Frontal cortex (tissue), 4 donors: ENCODE data around the gene CRACDL. TPM values are rescaled to one million over a fixed set of nuclear protein-coding genes. Genes with fewer than 3 reads are reported as not detected.
"Not testable (repeated sequence)": the region's sequence is repeated elsewhere in the genome, so short reads cannot be mapped to it uniquely, and the experiment has no call there.

ENCODE experiments used
- DNase-seq, 2 donors: peaks; one replicate each; pipeline ENCODE4 v3.0.0; 2012; ENCODE audit warnings: low spot score in 2 of 2
- FAIRE-seq: peaks from 2 replicates; lab custom pipeline; 2012; peaks lifted over from hg19 to GRCh38; lab: Jason Lieb, UNC
- total RNA-seq: library from RNA; depleted of rRNA; stranded (reverse); fragments of >200 nt; gene quantifications from one replicate; pipeline ENCODE4 v1.2.3, GENCODE V29; 2014
- donor health status: control.
- donor health status: control.
- donor health status: control.

The CRACDL gene
- total RNA-seq, 1 donor from 2014 or later = 2.0 TPM

GRCh38 chr2:98909317-98910211 is 26.5 kb downstream of the CRACDL start:
- DNase-seq (no peak), FAIRE-seq (no peak)

- no peak for DNase-seq
- FAIRE-seq = no peak
These were observed 27.1 kb downstream of the CRACDL start for GRCh38 chr2:98908931-98909316.

- FAIRE-seq = no peak
- DNase-seq = no peak
These were observed 27.8 kb downstream of the CRACDL start for GRCh38 chr2:98907966-98908905.

- FAIRE-seq = no peak
- no peak for DNase-seq
These were observed 28.6 kb downstream of the CRACDL start for GRCh38 chr2:98907385-98907784.

GRCh38 chr2:98903767-98904485 is 32.1 kb downstream of the CRACDL start:
- FAIRE-seq (no peak), DNase-seq (no peak)

GRCh38 chr2:98903064-98903355 is 33.0 kb downstream of the CRACDL start:
- no peak for FAIRE-seq

GRCh38 chr2:98902209-98903063 is 33.6 kb downstream of the CRACDL start:
- DNase-seq (no peak), FAIRE-seq (no peak)

More at GRCh38 chr2:98903064-98903355, 33.0 kb downstream of the CRACDL start:
- DNase-seq = no peak

GRCh38 chr2:98901702-98902101 is 34.3 kb downstream of the CRACDL start:
- no peak for FAIRE-seq
- DNase-seq = no peak

GRCh38 chr2:98901291-98901690 is 34.7 kb downstream of the CRACDL start:
- DNase-seq (no peak), FAIRE-seq (no peak)

GRCh38 chr2:98900721-98901120 is 35.3 kb downstream of the CRACDL start:
- FAIRE-seq (no peak), DNase-seq (no peak)

GRCh38 chr2:98899703-98900078 is 36.3 kb downstream of the CRACDL start:
- not testable (repeated sequence) for FAIRE-seq, DNase-seq

- DNase-seq (no peak), FAIRE-seq (no peak)
These were observed 36.9 kb downstream of the CRACDL start for GRCh38 chr2:98899041-98899702.

- FAIRE-seq (no peak), DNase-seq (no peak)
These were observed 37.6 kb downstream of the CRACDL start for GRCh38 chr2:98898423-98898841.

- FAIRE-seq (no peak), DNase-seq (no peak)
These were observed 38.3 kb downstream of the CRACDL start for GRCh38 chr2:98897746-98898145.

GRCh38 chr2:98896944-98897343 is 39.1 kb downstream of the CRACDL start:
- DNase-seq = no peak
- no peak for FAIRE-seq

GRCh38 chr2:98896416-98896815 is 39.6 kb downstream of the CRACDL start:
- DNase-seq (no peak), FAIRE-seq (no peak)

- no peak for FAIRE-seq
- DNase-seq = no peak
These were observed 40.1 kb downstream of the CRACDL start for GRCh38 chr2:98895901-98896300.

GRCh38 chr2:98895221-98895620 is 40.8 kb downstream of the CRACDL start:
- FAIRE-seq (no peak), DNase-seq (no peak)
